ENCODE measurements around the gene ADGRB3. TPM values are rescaled to one million over a fixed set of nuclear protein-coding genes. Genes with fewer than 3 reads are reported as not detected.

The ADGRB3 gene
- total RNA-seq, 1 experiment from 2014 or later, result not detected

GRCh38 chr6:68738039-68738438 is 103.0 kb downstream of the ADGRB3 start:
- intact Hi-C loops (cut with micrococcal nuclease), result no loop called here
- no peak overlapping the region for H3K27ac Mint-ChIP-seq (ENCODE audit: low read depth, unreplicated experiment)
- no peak for TF ChIP-seq CTCF (IDR thresholded peaks at IDR 0.05; ENCODE audit: unreplicated experiment)

GRCh38 chr6:68740828-68741500 is 105.9 kb downstream of the ADGRB3 start:
- Mint-ChIP-seq H3K36me3 (ENCODE audit: insufficient read depth, unreplicated experiment) (no peaks in the 10 kb centered on the region), H3K27me3 (ENCODE audit: insufficient read depth, unreplicated experiment) (peaks cover under 1% of the 10 kb centered on the region), H3K9me3 (ENCODE audit: unreplicated experiment) (no peaks in the 10 kb centered on the region), H3K4me1 (ENCODE audit: insufficient read depth, unreplicated experiment) (no peaks in the 10 kb centered on the region), H3K27ac (ENCODE audit: low read depth, unreplicated experiment) (no peak overlapping the region), H3K4me3 (ENCODE audit: unreplicated experiment) (no peak overlapping the region)
- ChIA-PET POLR2A (no interaction called here), CTCF (interaction anchor here (0.6 to 0.9 kb wide), 2 partner anchors 80 to 924 kb away, joined by 3 read pairs; no protein-coding TSS in a partner anchor)
- no peak for TF ChIP-seq CTCF (IDR thresholded peaks at IDR 0.05; ENCODE audit: unreplicated experiment)
- BruUV-seq (replicated peaks), result no TSS peak
- intact Hi-C loops (cut with micrococcal nuclease), result loop anchor here (5.0 kb wide), 1 partner anchor 281 kb away; no protein-coding TSS in a partner anchor
- DNase-seq (ENCODE audit: unreplicated experiment), result no peak

More at GRCh38 chr6:68738039-68738438, 103.0 kb downstream of the ADGRB3 start:
- ChIA-PET CTCF (no interaction called here), POLR2A (no interaction called here)
- no peaks in the 10 kb centered on the region for H3K4me1 Mint-ChIP-seq (ENCODE audit: insufficient read depth, unreplicated experiment)
- no peak overlapping the region for H3K4me3 Mint-ChIP-seq (ENCODE audit: unreplicated experiment)
- H3K9me3 Mint-ChIP-seq (ENCODE audit: unreplicated experiment), result no peaks in the 10 kb centered on the region
- no peaks in the 10 kb centered on the region for H3K36me3 Mint-ChIP-seq (ENCODE audit: insufficient read depth, unreplicated experiment)
- H3K27me3 Mint-ChIP-seq (ENCODE audit: insufficient read depth, unreplicated experiment), result peaks cover 20% of the 10 kb centered on the region
- BruUV-seq (replicated peaks), result no TSS peak
- no peak for DNase-seq (ENCODE audit: unreplicated experiment)

- intact Hi-C loops (cut with micrococcal nuclease), result loop anchor here (5.0 kb wide), 1 partner anchor 281 kb away; no protein-coding TSS in a partner anchor
- POLR2A ChIA-PET, result interaction anchor here (0.6 kb wide), 1 partner anchor 97 kb away, joined by 3 read pairs; no protein-coding TSS in a partner anchor
Measured at GRCh38 chr6:68741501-68742386, 106.7 kb downstream of the ADGRB3 start.

More at GRCh38 chr6:68741501-68742386, 106.7 kb downstream of the ADGRB3 start:
- no peak overlapping the region for H3K27ac Mint-ChIP-seq (ENCODE audit: low read depth, unreplicated experiment)
- no peak for TF ChIP-seq CTCF (IDR thresholded peaks at IDR 0.05; ENCODE audit: unreplicated experiment)
- DNase-seq (ENCODE audit: unreplicated experiment), result no peak
- H3K27me3 Mint-ChIP-seq (ENCODE audit: insufficient read depth, unreplicated experiment), result peaks cover 9% of the 10 kb centered on the region
- H3K9me3 Mint-ChIP-seq (ENCODE audit: unreplicated experiment), result no peaks in the 10 kb centered on the region
- H3K4me3 Mint-ChIP-seq (ENCODE audit: unreplicated experiment), result no peak overlapping the region
- CTCF ChIA-PET, result interaction anchor here (0.6 to 0.9 kb wide), 2 partner anchors 81 to 925 kb away, joined by 3 read pairs; no protein-coding TSS in a partner anchor
- H3K36me3 Mint-ChIP-seq (ENCODE audit: insufficient read depth, unreplicated experiment), result no peaks in the 10 kb centered on the region
- BruUV-seq (replicated peaks), result no TSS peak
- no peaks in the 10 kb centered on the region for H3K4me1 Mint-ChIP-seq (ENCODE audit: insufficient read depth, unreplicated experiment)
